Right lobe of liver (tissue), 6 donors: ENCODE data around the gene NNMT. TPM values are rescaled to one million over a fixed set of nuclear protein-coding genes. Genes with fewer than 3 reads are reported as not detected.

Source experiments
- ATAC-seq, 4 donors: fragments of 200-7000 bp; cut with Tn5 transposase; one replicate each; pipeline ENCODE4 v1.9.1; 2020; ENCODE audit warnings: mild to moderate bottlenecking in 4 of 4, moderate library complexity in 4 of 4
- DNase-seq, 3 donors: peaks; one replicate each; pipeline ENCODE4 v3.0.0-alpha.2; 2020
- H3K27ac ChIP-seq, 3 donors: fragments of 200-600 bp; one replicate each; pipeline ENCODE4 v1.8.0; 2022
- H3K27me3 ChIP-seq, 2 donors: fragments of 200-600 bp; one replicate each; pipeline ENCODE4 v1.8.0; 2022
- H3K36me3 ChIP-seq, 4 donors: fragments of 200-600 bp; sonication (generic) in 1 of 4; one replicate each; pipeline versions ENCODE4 v1.5.1 to v1.8.0; 2017 to 2022; ENCODE audit warnings: control low read depth in 1 of 4
- H3K4me1 ChIP-seq, 4 donors: fragments of 200-600 bp; sonication (generic) in 1 of 4; one replicate each; pipeline versions ENCODE4 v1.5.1 to v1.8.0; 2017 to 2022; ENCODE audit warnings: control low read depth in 1 of 4
- H3K4me3 ChIP-seq, 3 donors: fragments of 200-600 bp; one replicate each; pipeline ENCODE4 v1.8.0; 2022
- H3K9me3 ChIP-seq, 4 donors: fragments of 200-600 bp; sonication (generic) in 1 of 4; one replicate each; pipeline versions ENCODE4 v1.5.1 to v1.8.0; 2017 to 2022; ENCODE audit warnings: control low read depth in 1 of 4
- CTCF ChIP-seq, 4 donors: fragments of 200-600 bp in 3 of 4; fragments of 450-650 bp in 1 of 4; IDR thresholded peaks; one replicate each; pipeline versions ENCODE4 v1.5.1 to v1.8.0; 2016 to 2022; ENCODE audit warnings: antibody characterized with exemption in 4 of 4, mild to moderate bottlenecking in 2 of 4
- POLR2A ChIP-seq: fragments of 450-650 bp; IDR thresholded peaks from one replicate; pipeline ENCODE4 v1.6.1; 2017; ENCODE audit warnings: antibody characterized with exemption, mild to moderate bottlenecking
- WGBS: methylation state at CpG from one replicate; pipeline ENCODE4 v1.1.6; 2018; ENCODE audit warnings: low coverage, low lambda C conversion rate; ENCODE audit not compliant: insufficient coverage; ENCODE audit errors: missing lambda C conversion rate; 5-methylcytosine and 5-hydroxymethylcytosine counted together
- intact Hi-C, 2 donors: fragments of 100-400 bp; cut with DNase I; formaldehyde crosslinking; loops; one replicate each; pipeline versions ENCODE4 v1.11.2 to v1.14.1; 2022
- total RNA-seq, 6 experiments: library from RNA; depleted of rRNA in 2 of 6; stranded (reverse); fragments of >200 nt in 2 of 6; fragmentation: NEBNext Ultra II Directional in 3 of 6; extraction: Animal tissue kit (Norgen Biotek cat#: 25700) in 3 of 6; gene quantifications; one replicate each; pipeline versions ENCODE4 v1.1.0 to v1.2.4, GENCODE V29; 2016 to 2023
- donor health status: DM: no; HTN: yes; CAD: no.
- donor health status: DM: no; HTN: no; CAD: no.
- donor health status: DM: no; HTN: no; CAD: no.
- donor health status: DM: no; HTN: yes; CAD: no.
- donor health status: DM: no; HTN: yes; CAD: no.

NNMT gene
- total RNA-seq, 6 experiments from 2014 or later, result 634 to 3,368 (median 2,270) TPM

- Histone ChIP-seq H3K27ac (no peak overlapping the region), H3K36me3 (no peaks in the 10 kb centered on the region), H3K9me3 (no peaks in the 10 kb centered on the region), H3K27me3 (no peaks in the 10 kb centered on the region), H3K4me1 (peaks cover 0 to 15% (median 4%) of the 10 kb centered on the region in 4 donors), H3K4me3 (no peak overlapping the region)
- TF ChIP-seq CTCF (IDR thresholded peaks at IDR 0.05), result no peak
- ATAC-seq (no peak), DNase-seq (no peak)
- intact Hi-C loops, result no loop called here
- 94% methylated on average over 3 of the region's 3 CpGs for WGBS
Observed at GRCh38 chr11:114286229-114286628, 10.0 kb upstream of the NNMT start.

GRCh38 chr11:114287154-114287553, 9.0 kb upstream of the NNMT start:
- 80% methylated on average over 2 of the region's 2 CpGs for WGBS
- intact Hi-C loops, result no loop called here
- H3K4me3 ChIP-seq, result no peak overlapping the region
- DNase-seq, result no peak
- H3K4me1 ChIP-seq, result peaks cover 0 to 17% (median 4%) of the 10 kb centered on the region in 4 donors
- no peak overlapping the region for H3K27ac ChIP-seq
- no peaks in the 10 kb centered on the region for H3K36me3 ChIP-seq
- no peaks in the 10 kb centered on the region for H3K9me3 ChIP-seq
- TF ChIP-seq CTCF (IDR thresholded peaks at IDR 0.05), result no peak
- no peak for TF ChIP-seq POLR2A
- no peaks in the 10 kb centered on the region for H3K27me3 ChIP-seq
- ATAC-seq, result no peak

- TF ChIP-seq CTCF (IDR thresholded peaks at IDR 0.05), result no peak
- TF ChIP-seq POLR2A, result no peak
- no peak for ATAC-seq
- Histone ChIP-seq H3K4me3 (no peak overlapping the region), H3K27me3 (no peaks in the 10 kb centered on the region), H3K4me1 (peaks cover 0 to 26% (median 5%) of the 10 kb centered on the region in 4 donors), H3K27ac (no peak overlapping the region), H3K9me3 (no peaks in the 10 kb centered on the region), H3K36me3 (no peaks in the 10 kb centered on the region)
- DNase-seq, result no peak
- WGBS, result 77% methylated on average over 2 of the region's 2 CpGs
- intact Hi-C loops, result no loop called here
Observed at GRCh38 chr11:114288136-114288535, 8.1 kb upstream of the NNMT start.

- 70% methylated on average over 5 of the region's 5 CpGs for WGBS
- DNase-seq, result no peak
- no peak for ATAC-seq
- Histone ChIP-seq H3K4me1 (peaks cover 0 to 33% (median 7%) of the 10 kb centered on the region in 4 donors), H3K27ac (no peak overlapping the region), H3K36me3 (no peaks in the 10 kb centered on the region), H3K27me3 (no peaks in the 10 kb centered on the region), H3K4me3 (no peak overlapping the region), H3K9me3 (no peaks in the 10 kb centered on the region)
- no peak for TF ChIP-seq CTCF (IDR thresholded peaks at IDR 0.05)
- intact Hi-C loops, result no loop called here
Observed at GRCh38 chr11:114289779-114290178, 6.4 kb upstream of the NNMT start.
